H1 (cell line): Measurements from ENCODE around the gene SLC37A1. TPM values are rescaled to one million over a fixed set of nuclear protein-coding genes. Genes with fewer than 3 reads are reported as not detected.

Experiments
- CTCF ChIA-PET: fragments of 300-600 bp; sonication (Branson Sonifier 250); formaldehyde crosslinking; loops from one replicate; lab custom pipeline; 2021; ENCODE audit not compliant: partially characterized antibody; lab: Charles Lee
- POLR2A ChIA-PET: fragments of 300-600 bp; sonication (Branson Sonifier 250); formaldehyde crosslinking; loops from one replicate; lab custom pipeline; 2021; ENCODE audit warnings: inconsistent platforms; ENCODE audit not compliant: partially characterized antibody; lab: Charles Lee
- DNase-seq, 2 experiments: peaks; one replicate each; pipeline versions ENCODE4 v3.0.0 to v3.0.0-alpha.2; 2010 to 2022; ENCODE audit warnings: low spot score in 2 of 2, low read depth in 1 of 2, mixed read lengths in 1 of 2
- FAIRE-seq: peaks from 2 replicates; lab custom pipeline; 2011; peaks lifted over from hg19 to GRCh38; lab: Jason Lieb, UNC
- H2AFZ ChIP-seq: 2 replicates; pipeline ENCODE4 v1.8.1; 2012; ENCODE audit warnings: low read length, inconsistent platforms
- H2AK5ac ChIP-seq: 2 replicates; pipeline ENCODE4 v1.6.1; 2013; ENCODE audit warnings: low read depth, low read length
- H2BK120ac ChIP-seq: replicated peaks from 2 replicates; pipeline ENCODE3; 2013; ENCODE audit warnings: low read depth, low read length, inconsistent platforms
- H2BK12ac ChIP-seq: 2 replicates; pipeline ENCODE4 v1.6.1; 2013; ENCODE audit warnings: low read depth, low read length
- H2BK15ac ChIP-seq: 2 replicates; pipeline ENCODE4 v1.6.1; 2013; ENCODE audit warnings: low read length
- H2BK20ac ChIP-seq: 2 replicates; pipeline ENCODE4 v1.6.1; 2013; ENCODE audit warnings: low read length
- H2BK5ac ChIP-seq: 2 replicates; pipeline ENCODE4 v1.6.1; 2013; ENCODE audit warnings: low read depth, low read length
- H3K14ac ChIP-seq: 2 replicates; pipeline ENCODE4 v1.6.1; 2013; ENCODE audit warnings: inconsistent platforms; ENCODE audit not compliant: insufficient read length
- H3K18ac ChIP-seq: 2 replicates; pipeline ENCODE4 v1.6.1; 2013; ENCODE audit warnings: low read length; ENCODE audit errors: extremely low read depth
- H3K23ac ChIP-seq: 2 replicates; pipeline ENCODE4 v1.6.1; 2013; ENCODE audit warnings: inconsistent platforms; ENCODE audit not compliant: insufficient read length
- H3K23me2 ChIP-seq: 2 replicates; pipeline ENCODE4 v1.6.1; 2013; ENCODE audit warnings: low read depth, low read length
- H3K27ac ChIP-seq: 2 replicates; pipeline ENCODE4 v1.6.1; 2011; ENCODE audit warnings: low read depth, low read length, inconsistent platforms
- H3K27me3 ChIP-seq, 4 experiments: replicated peaks in 1 of 4; 1 replicate in 1 of 4; 2 replicates in 3 of 4; pipeline versions ENCODE4 v1.6.1 to v1.8.1; 2011 to 2013; ENCODE audit warnings: low read length in 3 of 4, mild to moderate bottlenecking in 3 of 4, inconsistent platforms in 2 of 4, mixed read lengths in 2 of 4, moderate library complexity in 1 of 4; ENCODE audit not compliant: control insufficient read depth in 3 of 4, insufficient read depth in 3 of 4; ENCODE audit errors: extremely low read depth in 1 of 4
- H3K36me3 ChIP-seq, 4 experiments: 2 replicates each; pipeline versions ENCODE4 v1.6.1 to v1.8.1; 2011 to 2013; ENCODE audit warnings: mild to moderate bottlenecking in 4 of 4, low read length in 3 of 4, moderate library complexity in 2 of 4, control low read depth in 1 of 4, inconsistent platforms in 1 of 4; ENCODE audit not compliant: insufficient read depth in 4 of 4, control insufficient read depth in 2 of 4
- H3K4ac ChIP-seq: replicated peaks from 2 replicates; pipeline ENCODE3; 2013; ENCODE audit warnings: low read length, low read depth, mixed read lengths, inconsistent platforms; ENCODE audit not compliant: insufficient read length
- H3K4me1 ChIP-seq, 4 experiments: replicated peaks in 1 of 4; 1 replicate in 1 of 4; 2 replicates in 3 of 4; pipeline versions ENCODE4 v1.6.1 to v1.8.1; 2011 to 2013; ENCODE audit warnings: low read length in 3 of 4, inconsistent platforms in 2 of 4, mixed read lengths in 1 of 4; ENCODE audit not compliant: insufficient read depth in 4 of 4, control insufficient read depth in 3 of 4
- H3K4me2 ChIP-seq, 2 experiments: 2 replicates each; pipeline versions ENCODE4 v1.6.1 to v1.8.1; 2011 to 2013; ENCODE audit warnings: low read depth in 2 of 2, low read length in 2 of 2, control low read depth in 1 of 2, inconsistent platforms in 1 of 2, mild to moderate bottlenecking in 1 of 2; ENCODE audit not compliant: insufficient read depth in 1 of 2
- H3K4me3 ChIP-seq, 4 experiments: fragments of 200-600, 300-600 bp in 1 of 4; sonication (generic), shearing (Covaris generic), sonication (Bioruptor Twin) in 1 of 4; 2 replicates each; pipeline versions ENCODE4 v1.5.1 to v1.8.1; 2011 to 2016; ENCODE audit warnings: low read length in 4 of 4, low read depth in 3 of 4, control low read depth in 2 of 4, inconsistent platforms in 2 of 4, mild to moderate bottlenecking in 2 of 4, mixed read lengths in 1 of 4, moderate library complexity in 1 of 4; ENCODE audit not compliant: insufficient read depth in 2 of 4; ENCODE audit errors: extremely low read depth in 1 of 4
- H3K56ac ChIP-seq: replicated peaks from 2 replicates; pipeline ENCODE3; 2013; ENCODE audit warnings: low read depth, mild to moderate bottlenecking, mixed read lengths, low read length, inconsistent platforms; ENCODE audit not compliant: insufficient read length
- H3K79me1 ChIP-seq: 2 replicates; pipeline ENCODE4 v1.6.1; 2013; ENCODE audit warnings: low read depth, low read length, control low read depth
- H3K79me2 ChIP-seq, 2 experiments: 2 replicates each; pipeline versions ENCODE4 v1.6.1 to v1.8.1; 2012 to 2013; ENCODE audit warnings: low read length in 2 of 2, mild to moderate bottlenecking in 2 of 2, inconsistent platforms in 1 of 2; ENCODE audit not compliant: insufficient read depth in 2 of 2, control insufficient read depth in 1 of 2
- H3K9ac ChIP-seq, 4 experiments: replicated peaks in 1 of 4; 1 replicate in 1 of 4; 2 replicates in 3 of 4; pipeline versions ENCODE4 v1.6.1 to v1.8.1; 2011 to 2013; ENCODE audit warnings: low read depth in 3 of 4, low read length in 3 of 4, control low read depth in 2 of 4, mild to moderate bottlenecking in 2 of 4, moderate library complexity in 2 of 4, inconsistent platforms in 1 of 4; ENCODE audit errors: extremely low read depth in 1 of 4
- H3K9me3 ChIP-seq, 2 experiments: 2 replicates each; pipeline versions ENCODE4 v1.6.1 to v1.8.1; 2012 to 2013; ENCODE audit warnings: mild to moderate bottlenecking in 2 of 2, moderate library complexity in 2 of 2, control low read depth in 1 of 2, inconsistent platforms in 1 of 2, low read depth in 1 of 2, low read length in 1 of 2, mixed read lengths in 1 of 2; ENCODE audit not compliant: insufficient read depth in 2 of 2
- H4K20me1 ChIP-seq, 2 experiments: replicated peaks in 1 of 2; 2 replicates each; pipeline versions ENCODE3 to v1.8.1; 2011 to 2013; ENCODE audit warnings: inconsistent platforms in 2 of 2, low read length in 2 of 2, mild to moderate bottlenecking in 1 of 2; ENCODE audit not compliant: insufficient read depth in 2 of 2, control insufficient read depth in 1 of 2
- H4K5ac ChIP-seq: 2 replicates; pipeline ENCODE4 v1.6.1; 2013; ENCODE audit warnings: low read length, low read depth, mixed read lengths, inconsistent platforms; ENCODE audit not compliant: insufficient read length
- H4K8ac ChIP-seq: 2 replicates; pipeline ENCODE4 v1.8.0; 2013; ENCODE audit warnings: mild to moderate bottlenecking, moderate library complexity, low read length, inconsistent platforms; ENCODE audit not compliant: insufficient read depth; ENCODE audit errors: extremely low read depth
- H4K91ac ChIP-seq: replicated peaks from 2 replicates; pipeline ENCODE3; 2013; ENCODE audit warnings: low read length, mixed read lengths, inconsistent platforms; ENCODE audit not compliant: insufficient read length
- KDM4A ChIP-seq: IDR thresholded peaks from one replicate; pipeline ENCODE4 v1.7.1; 2012; ENCODE audit warnings: low read depth, mild to moderate bottlenecking, moderate library complexity, low read length, inconsistent platforms; ENCODE audit not compliant: severe bottlenecking
- MAX ChIP-seq: IDR thresholded peaks from 2 replicates; pipeline ENCODE4 v1.6.1; 2012; ENCODE audit warnings: inconsistent platforms
- SIN3A ChIP-seq, 2 experiments: IDR thresholded peaks in 1 of 2; conservative IDR thresholded peaks in 1 of 2; 2 replicates each; pipeline ENCODE4 v1.6.1; 2011 to 2012; ENCODE audit warnings: low read length in 2 of 2, improper control_type of control experiment in 1 of 2, low read depth in 1 of 2, mild to moderate bottlenecking in 1 of 2
- SP4 ChIP-seq: IDR thresholded peaks from 2 replicates; pipeline ENCODE4 v1.6.1; 2012; ENCODE audit warnings: low read length, inconsistent platforms
- TAF1 ChIP-seq: IDR thresholded peaks from 2 replicates; pipeline ENCODE4 v1.6.1; 2011; ENCODE audit warnings: mild to moderate bottlenecking, low read depth, low read length
- WGBS, 2 experiments: shearing (Covaris generic) in 1 of 2; methylation state at CpG; one replicate each; pipeline versions ENCODE4 v1.1.6 to v1.1.7; 2013 to 2015; ENCODE audit warnings: low lambda C conversion rate in 2 of 2, mixed read lengths in 2 of 2, inconsistent platforms in 1 of 2, low coverage in 1 of 2, missing lambda C conversion rate in 1 of 2; ENCODE audit not compliant: insufficient replicate concordance in 2 of 2, insufficient coverage in 1 of 2, insufficient read length in 1 of 2; ENCODE audit errors: extremely low coverage in 1 of 2, missing lambda C conversion rate in 1 of 2; 5-methylcytosine and 5-hydroxymethylcytosine counted together
- polyA plus RNA-seq, 7 experiments: library from polyadenylated mRNA; depleted of rRNA in 3 of 7; stranded (reverse) in 5 of 7; unstranded in 2 of 7; fragments of >200 nt in 5 of 7; fragments of 200-250 nt in 2 of 7; gene quantifications; 1 replicate in 5 of 7; 2 replicates in 1 of 7; 4 replicates in 1 of 7; pipeline versions ENCODE4 v1.2.1 to v1.2.3, GENCODE V29; 2011 to 2013; ENCODE audit warnings: missing spikeins in 2 of 7, mixed read lengths in 2 of 7
- total RNA-seq: library from RNA; stranded (reverse); fragmentation: NEBNext Ultra II Directional; extraction: Animal tissue kit (Norgen Biotek cat#: 25700); gene quantifications from 2 replicates; pipeline ENCODE4 v1.2.1, GENCODE V29; 2021

Gene SLC37A1
- total and polyA plus RNA-seq, 2 of the 8 experiments (the other 6 are each of a cell fraction or from before 2014, with no cell fraction given) = 15.6 to 30.9 TPM

DNA sequence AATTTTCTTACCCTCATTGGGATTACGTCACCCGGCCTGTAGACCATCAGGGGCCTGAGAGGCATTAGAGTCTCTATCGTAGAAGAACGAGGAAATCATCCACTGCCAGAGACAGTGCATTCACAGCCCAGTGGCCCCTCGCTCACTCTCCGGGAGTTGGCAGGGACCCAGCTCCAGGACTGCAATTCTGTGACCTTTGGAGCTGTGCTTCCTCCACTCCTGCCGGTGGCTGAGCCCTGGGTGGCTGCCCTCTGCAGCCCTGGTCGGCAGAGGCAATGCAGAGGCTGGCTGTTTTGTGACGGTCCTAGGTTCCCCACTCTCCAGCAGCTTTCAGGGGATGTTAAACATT lies 12.7 kb downstream of the SLC37A1 start:
- no peak overlapping the region for H4K91ac ChIP-seq
- DNase-seq (no peak), FAIRE-seq (no peak)
- H3K4me2 ChIP-seq = no peak overlapping the region
- H3K23me2 ChIP-seq = no peaks in the 10 kb centered on the region
- H3K4ac ChIP-seq = no peak overlapping the region
- no peak overlapping the region for H3K27ac ChIP-seq
- no peak overlapping the region for H4K8ac ChIP-seq
- H3K23ac ChIP-seq = no peak overlapping the region
- no peak overlapping the region for H2AK5ac ChIP-seq
- H4K5ac ChIP-seq = no peak overlapping the region
- H3K79me1 ChIP-seq = peaks cover 2% of the 10 kb centered on the region; the same call in 1 of the 2 replicates
- 0 out of 4 replicates have a peak, but pooled peaks cover 0 to 8% of the 10 kb centered on the region in 2 experiments for H3K79me2 ChIP-seq
- no peak overlapping the region for H2BK120ac ChIP-seq
- H4K20me1 ChIP-seq = no peaks in the 10 kb centered on the region
- no peak overlapping the region for H2BK20ac ChIP-seq
- CTCF ChIA-PET = interaction anchor here (1.0 kb wide), 1 partner anchor 216 kb away, joined by 4 read pairs; no protein-coding TSS in a partner anchor
- H3K4me1 ChIP-seq = peaks cover 8 to 23% (median 14%) of the 10 kb centered on the region in 4 experiments
- no peak overlapping the region for H2BK15ac ChIP-seq
- H2AFZ ChIP-seq = no peak overlapping the region
- no peak overlapping the region for H2BK5ac ChIP-seq
- no peaks in the 10 kb centered on the region for H3K27me3 ChIP-seq
- H3K9ac ChIP-seq = no peak overlapping the region
- no peak overlapping the region for H3K14ac ChIP-seq
- no peak overlapping the region for H3K4me3 ChIP-seq
- WGBS, 2 experiments = 88% methylated on average over 9 of the region's 9 CpGs; no CpG with 5 or more reads in 1 of the 2 experiments
- no peak overlapping the region for H3K56ac ChIP-seq
- H3K18ac ChIP-seq = no peak overlapping the region
- H3K36me3 ChIP-seq = peaks cover 0 to 24% (median 4%) of the 10 kb centered on the region in 4 experiments; a peak in 5 of 8 replicates
- H2BK12ac ChIP-seq = no peak overlapping the region
- POLR2A ChIA-PET = interaction anchor here (0.7 to 1.1 kb wide), 2 partner anchors 11 to 12 kb away, joined by 3 read pairs; no protein-coding TSS in a partner anchor
- H3K9me3 ChIP-seq = no peaks in the 10 kb centered on the region
- TF ChIP-seq KDM4A (no peak), TAF1 (no peak), SP4 (no peak), SIN3A (conservative IDR thresholded peaks at IDR 0.05 in 1 of 2, IDR thresholded peaks at IDR 0.05 in 1 of 2; ENCODE audit: low read depth in 1 of 2, low read length in 2 of 2) (no peak), MAX (no peak)
